Islet precursor cell (in vitro differentiated cells): ENCODE data around the gene BASP1.
"Not testable (repeated sequence)": the region's sequence is repeated elsewhere in the genome, so short reads cannot be mapped to it uniquely, and the experiment has no call there.

ENCODE experiments used
- DNase-seq: peaks from one replicate; pipeline ENCODE4 v3.0.0-alpha.2; 2018

BASP1 gene

GRCh38 chr5:17191574-17191973 is 25.9 kb upstream of the BASP1 start:
- not testable (repeated sequence) for DNase-seq

- DNase-seq: no peak
These were observed 25.2 kb upstream of the BASP1 start for GRCh38 chr5:17192191-17192590.

GRCh38 chr5:17196024-17196423 is 21.4 kb upstream of the BASP1 start:
- DNase-seq: no peak

GRCh38 chr5:17196697-17197096 is 20.7 kb upstream of the BASP1 start:
- DNase-seq: no peak

- peak; percentile 70 for DNase-seq
These were observed 13.9 kb upstream of the BASP1 start for GRCh38 chr5:17203329-17204132.

- no peak for DNase-seq
These were observed 13.3 kb upstream of the BASP1 start for GRCh38 chr5:17204133-17204489.

GRCh38 chr5:17206021-17206420 is 11.4 kb upstream of the BASP1 start:
- DNase-seq: no peak

GRCh38 chr5:17212191-17212590 is 5.2 kb upstream of the BASP1 start:
- no peak for DNase-seq

GRCh38 chr5:17212996-17213395 is 4.4 kb upstream of the BASP1 start:
- DNase-seq: no peak

GRCh38 chr5:17213938-17214337 is 3.5 kb upstream of the BASP1 start:
- no peak for DNase-seq

GRCh38 chr5:17214893-17215292 is 2.5 kb upstream of the BASP1 start:
- no peak for DNase-seq

GRCh38 chr5:17215361-17215760 is 2.1 kb upstream of the BASP1 start:
- DNase-seq: no peak

GRCh38 chr5:17216176-17216973 is 1.1 kb upstream of the BASP1 start:
- DNase-seq: peak; percentile 88

GRCh38 chr5:17216974-17217492 is 398 bp upstream of the BASP1 start:
- DNase-seq: peak; percentile 78

- DNase-seq: peak; percentile 60
These were observed 1.0 kb downstream of the BASP1 start for GRCh38 chr5:17218353-17219005.

GRCh38 chr5:17219006-17219422 is 1.6 kb downstream of the BASP1 start:
- DNase-seq: peak; percentile 83

GRCh38 chr5:17219469-17219868 is 2.0 kb downstream of the BASP1 start:
- no peak for DNase-seq

- DNase-seq: no peak
These were observed 2.6 kb downstream of the BASP1 start for GRCh38 chr5:17219992-17220391.

GRCh38 chr5:17220469-17220868 is 3.0 kb downstream of the BASP1 start:
- DNase-seq: peak; percentile 8

GRCh38 chr5:17221843-17222636 is 4.6 kb downstream of the BASP1 start:
- peak; percentile 53 for DNase-seq

GRCh38 chr5:17222664-17223063 is 5.2 kb downstream of the BASP1 start:
- peak; percentile 11 for DNase-seq

GRCh38 chr5:17223367-17224185 is 6.1 kb downstream of the BASP1 start:
- DNase-seq: peak; percentile 46
